Measurements from ENCODE around the gene C5.
"Not testable (repeated sequence)": the region's sequence is repeated elsewhere in the genome, so short reads cannot be mapped to it uniquely, and the experiment has no call there.

Gene C5

GRCh38 chr9:120979797-120980196 is 70.3 kb downstream of the C5 start:
- DNase-seq (ENCODE audit: low read depth in 2 of 2), result no peak

- no peak for DNase-seq (ENCODE audit: low read depth in 2 of 2)
Observed at GRCh38 chr9:120978987-120979386, 71.1 kb downstream of the C5 start.

GRCh38 chr9:120977321-120977720 is 72.8 kb downstream of the C5 start:
- no peak for DNase-seq (ENCODE audit: low read depth in 2 of 2)

DNA sequence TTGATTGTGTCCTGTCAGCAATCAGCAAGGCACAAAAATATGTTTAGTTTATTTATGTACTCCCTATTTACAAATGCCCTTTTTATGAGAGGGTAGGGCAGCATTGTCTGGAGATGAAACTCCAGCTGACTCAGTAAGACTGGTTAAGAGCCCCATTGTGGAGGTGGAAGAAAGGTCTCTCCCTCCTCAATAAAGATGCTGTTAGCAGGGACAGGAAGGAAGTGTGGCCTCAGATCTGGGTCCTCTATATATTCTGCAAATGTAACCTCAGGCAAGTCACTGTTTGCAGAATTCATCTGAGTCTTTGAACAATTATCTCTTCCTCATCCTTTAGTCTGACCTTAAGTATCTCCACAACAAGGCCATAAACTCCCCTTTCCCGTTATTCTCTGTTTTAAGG is 75.2 kb downstream of the C5 start:
- no peak for DNase-seq (ENCODE audit: low read depth in 2 of 2)

- no peak for DNase-seq (ENCODE audit: low read depth in 2 of 2)
Observed at GRCh38 chr9:120974181-120974580, 75.9 kb downstream of the C5 start.

- no peak for DNase-seq (ENCODE audit: low read depth in 2 of 2)
Observed at GRCh38 chr9:120971938-120972337, 78.1 kb downstream of the C5 start.

DNA sequence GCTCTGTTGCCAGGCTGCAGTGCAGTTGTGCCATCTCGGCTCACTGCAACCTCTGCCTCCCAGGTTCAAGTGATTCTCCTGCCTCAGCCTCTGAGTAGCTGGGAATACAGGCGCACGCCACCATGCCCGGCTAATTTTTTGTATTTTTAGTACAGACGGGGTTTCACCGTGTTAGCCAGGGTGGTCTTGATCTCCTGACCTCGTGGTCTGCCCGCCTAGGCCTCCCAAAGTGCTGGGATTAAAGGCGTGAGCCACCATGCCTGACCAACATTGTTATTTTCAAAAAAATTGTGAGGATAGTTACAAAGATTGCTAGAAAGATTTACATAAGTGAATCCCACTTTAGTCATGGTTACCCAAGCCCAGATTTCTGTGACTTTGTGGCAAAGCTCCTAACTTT is 78.6 kb downstream of the C5 start:
- DNase-seq (ENCODE audit: low read depth in 2 of 2), result not testable (repeated sequence)

- no peak for DNase-seq (ENCODE audit: low read depth in 2 of 2)
Observed at GRCh38 chr9:120970244-120970643, 79.8 kb downstream of the C5 start.

GRCh38 chr9:120966013-120966369 is 84.1 kb downstream of the C5 start:
- no peak for DNase-seq (ENCODE audit: low read depth in 2 of 2)

DNA sequence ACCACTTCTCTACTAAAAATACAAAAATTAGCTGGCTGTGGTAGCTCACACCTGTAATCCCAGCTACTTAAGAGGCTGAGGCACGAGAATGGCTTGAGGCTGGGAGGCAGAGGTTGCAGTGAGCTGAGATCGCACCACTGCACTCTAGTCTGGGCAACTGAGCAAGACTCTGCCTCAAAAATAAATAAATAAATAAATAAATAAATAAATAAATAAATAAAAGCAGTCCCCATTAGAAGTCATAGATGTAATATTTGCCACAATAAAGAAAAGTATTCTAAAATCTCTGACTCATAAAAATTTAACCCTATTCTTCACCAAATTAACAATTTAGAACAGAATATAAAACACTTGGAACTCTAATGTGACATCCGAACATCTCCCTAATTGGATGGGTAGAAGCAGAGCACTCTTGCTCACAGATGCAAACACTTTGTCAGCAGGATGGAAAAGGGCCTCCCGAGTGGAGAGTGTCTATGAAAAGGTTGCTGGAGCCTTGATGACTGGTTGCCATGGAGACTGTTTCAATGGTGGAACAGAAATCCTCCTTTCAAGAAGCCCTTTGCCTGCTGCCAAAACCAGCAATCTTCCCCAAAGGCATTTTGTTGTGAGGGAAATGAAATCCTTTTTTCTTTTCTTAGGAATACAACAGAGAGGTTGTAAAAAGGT is 84.6 kb downstream of the C5 start:
- no peak for DNase-seq (ENCODE audit: low read depth in 2 of 2)

- no peak for DNase-seq (ENCODE audit: low read depth in 2 of 2)
Observed at GRCh38 chr9:120961936-120962335, 88.1 kb downstream of the C5 start.

GRCh38 chr9:120960001-120960400 is 90.1 kb downstream of the C5 start:
- no peak for DNase-seq (ENCODE audit: low read depth in 2 of 2)

DNA sequence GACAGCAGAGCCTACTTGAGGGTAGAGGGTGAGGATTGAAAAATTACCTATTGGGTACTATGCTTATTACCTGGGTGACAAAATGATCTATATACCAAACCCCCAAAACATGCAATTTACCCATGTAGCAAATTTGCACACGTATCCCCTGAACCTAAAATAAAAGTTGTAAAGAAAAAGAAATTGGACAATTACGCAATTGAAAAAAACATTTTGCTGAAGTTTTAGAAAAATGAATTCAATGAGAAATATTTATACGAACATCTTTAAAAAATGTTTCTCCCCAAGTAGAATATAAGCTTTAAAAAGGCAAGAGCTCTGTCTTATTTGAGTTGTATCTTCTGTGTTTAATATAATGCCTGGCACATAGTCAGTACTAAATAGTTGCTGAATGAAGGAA is 93.2 kb downstream of the C5 start:
- DNase-seq (ENCODE audit: low read depth in 2 of 2), result no peak

DNA sequence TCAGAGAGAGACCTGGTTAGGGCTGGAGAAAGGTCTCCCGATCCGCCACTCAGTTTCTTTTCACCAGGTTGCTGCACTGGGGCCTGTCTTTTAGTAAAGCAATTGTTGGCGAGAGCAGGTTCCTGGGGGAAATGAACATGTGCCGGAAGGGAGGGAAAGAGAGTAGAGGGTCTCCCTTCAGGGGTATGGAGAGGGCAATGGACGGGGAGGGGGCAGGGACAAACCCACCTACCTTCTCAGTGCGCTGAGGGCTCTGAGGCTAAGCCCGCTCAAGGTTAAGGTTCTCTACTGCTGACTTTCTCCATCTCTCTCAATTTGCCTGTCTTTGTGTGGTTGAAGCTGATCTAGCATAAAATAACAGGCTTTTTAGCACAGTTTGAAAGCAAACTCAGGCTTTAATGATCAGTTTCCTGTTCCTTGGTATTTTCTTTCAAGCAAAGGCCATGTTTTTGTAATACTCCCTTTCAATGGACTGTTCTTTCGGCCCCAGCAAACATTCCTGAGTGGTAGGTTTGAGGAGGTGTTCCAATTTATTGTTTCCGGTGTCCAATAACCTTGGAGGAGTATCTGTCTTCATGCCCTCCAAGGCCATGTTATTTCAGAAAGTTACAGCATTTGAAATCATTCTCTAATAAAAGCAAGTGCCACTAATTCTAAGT is 98.0 kb downstream of the C5 start:
- no peak for DNase-seq (ENCODE audit: low read depth in 2 of 2)

- no peak for DNase-seq (ENCODE audit: low read depth in 2 of 2)
Observed at GRCh38 chr9:120950421-120951388, 99.4 kb downstream of the C5 start.

DNA sequence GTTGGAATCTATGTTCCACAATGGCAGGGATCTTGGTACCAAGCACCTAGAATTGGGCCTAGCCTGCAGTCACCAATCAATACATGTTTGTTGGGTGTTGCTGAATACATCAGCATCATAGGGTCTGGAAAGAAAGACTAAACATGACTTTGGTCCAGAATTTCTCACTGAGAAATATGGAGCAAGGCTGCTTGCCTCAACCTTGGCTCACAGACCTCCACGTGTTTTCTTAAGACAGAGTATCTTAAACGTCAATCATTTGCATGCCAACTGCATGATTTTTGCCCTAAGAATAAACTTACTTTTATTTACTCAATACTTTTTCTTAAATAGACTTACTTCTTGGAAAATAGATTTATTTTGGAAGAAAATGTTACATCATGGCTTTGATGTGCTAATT is 100.8 kb downstream of the C5 start:
- DNase-seq (ENCODE audit: low read depth in 2 of 2), result no peak

DNA sequence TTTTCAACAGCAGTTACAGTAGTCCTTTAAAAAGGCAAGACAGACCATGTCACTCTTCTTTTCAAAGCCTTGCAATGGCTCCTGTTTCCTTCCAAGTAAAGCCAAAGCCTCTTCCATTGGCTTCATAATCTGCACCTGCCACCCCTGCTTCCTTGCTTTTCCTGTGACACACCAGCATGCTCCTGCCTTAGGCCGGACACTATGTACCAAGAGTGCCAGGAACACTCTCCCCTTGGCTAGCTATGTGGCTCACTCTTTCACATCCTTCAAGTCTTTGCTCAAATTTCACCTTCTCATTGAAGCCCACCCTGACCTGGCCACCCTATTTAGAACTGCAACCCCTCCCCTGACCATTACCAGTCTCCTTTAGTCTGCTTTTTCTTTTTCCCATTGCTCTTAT is 101.3 kb downstream of the C5 start:
- DNase-seq (ENCODE audit: low read depth in 2 of 2), result no peak

- DNase-seq (ENCODE audit: low read depth in 2 of 2), result no peak
Observed at GRCh38 chr9:120947222-120947621, 102.9 kb downstream of the C5 start.

DNA sequence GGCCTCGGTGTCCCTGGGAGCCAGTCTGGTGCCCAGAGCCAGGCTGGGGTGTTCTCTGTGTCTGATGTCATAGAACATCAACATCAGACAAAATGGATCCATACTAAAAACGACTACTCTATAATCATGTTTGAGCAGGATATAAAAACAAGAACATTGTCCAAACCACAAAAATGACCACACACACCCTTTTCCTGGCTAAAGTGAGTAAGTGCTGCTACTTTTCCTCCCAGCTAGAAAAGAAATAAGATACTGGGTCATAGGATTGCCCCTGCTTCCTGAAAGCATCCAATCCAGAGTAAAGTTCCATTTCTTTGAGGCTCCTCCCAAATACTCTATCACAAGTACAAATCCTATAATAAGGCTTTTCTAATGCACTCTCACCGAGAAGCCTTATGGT is 103.8 kb downstream of the C5 start:
- no peak for DNase-seq (ENCODE audit: low read depth in 2 of 2)

DNA sequence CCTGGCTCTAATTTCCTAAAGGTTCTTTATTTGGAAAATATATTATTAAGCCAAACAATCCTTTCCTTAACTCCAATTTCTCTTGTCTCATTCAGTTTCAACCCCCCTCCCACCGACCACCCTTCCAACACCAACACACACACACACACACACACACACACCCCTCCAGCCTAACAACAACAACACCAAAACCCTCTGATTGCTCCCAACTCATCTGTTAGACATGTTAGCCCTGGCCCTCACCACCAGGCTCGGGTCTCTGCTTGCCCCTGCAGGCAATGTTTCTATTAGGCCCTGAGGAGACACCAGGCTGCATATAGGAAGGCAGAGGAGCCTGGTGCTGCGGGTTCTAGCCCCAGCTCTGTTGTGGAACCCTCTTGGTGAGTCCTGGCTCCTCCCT is 105.1 kb downstream of the C5 start:
- DNase-seq (ENCODE audit: low read depth in 2 of 2), result no peak

- no peak for DNase-seq (ENCODE audit: low read depth in 2 of 2)
Observed at GRCh38 chr9:120944434-120944843, 105.6 kb downstream of the C5 start.

DNA sequence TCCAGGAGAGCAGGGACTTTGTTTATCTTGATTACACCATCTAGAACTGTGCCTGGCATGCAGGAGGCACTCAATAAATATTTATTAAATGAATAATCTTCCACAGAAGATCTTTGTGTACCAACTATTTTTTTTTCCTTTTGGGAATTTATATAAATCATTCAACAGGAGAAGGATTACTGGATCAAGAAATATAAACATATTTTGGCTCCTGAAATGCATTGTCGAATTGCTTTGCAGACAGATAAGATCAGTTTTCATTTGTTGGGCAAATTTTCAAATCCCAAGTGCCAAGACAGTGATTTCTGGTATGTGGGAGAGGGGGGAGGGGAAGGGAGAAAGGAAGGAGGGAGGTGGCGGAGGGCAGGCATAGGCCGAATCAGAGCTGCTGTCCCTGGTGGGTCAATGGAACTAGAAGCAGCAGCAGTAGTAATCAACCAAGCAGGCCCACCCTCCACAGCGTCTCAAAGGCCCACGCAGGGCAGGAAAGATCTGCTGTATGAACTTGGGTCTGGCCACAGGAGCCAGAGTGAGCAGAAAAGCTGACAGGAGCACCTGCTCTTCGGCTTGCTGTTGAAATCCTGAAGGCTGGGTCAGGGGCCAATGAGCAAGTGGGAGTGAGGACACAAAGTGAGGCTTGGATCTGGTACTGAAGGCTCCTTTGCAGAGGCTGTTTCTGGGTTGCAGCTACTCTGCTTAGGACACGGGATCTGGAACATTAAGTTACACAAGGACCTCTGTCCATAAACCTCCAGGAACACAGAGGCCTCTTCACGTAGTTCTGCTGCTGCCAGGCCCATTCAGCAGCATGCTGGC is 107.7 kb downstream of the C5 start:
- no peak for DNase-seq (ENCODE audit: low read depth in 2 of 2)
